Measurements from ENCODE around the gene ASTN1. TPM values are rescaled to one million over a fixed set of nuclear protein-coding genes. Genes with fewer than 3 reads are reported as not detected.

Gene ASTN1
- total RNA-seq, 6 experiments from 2014 or later: not detected

DNA sequence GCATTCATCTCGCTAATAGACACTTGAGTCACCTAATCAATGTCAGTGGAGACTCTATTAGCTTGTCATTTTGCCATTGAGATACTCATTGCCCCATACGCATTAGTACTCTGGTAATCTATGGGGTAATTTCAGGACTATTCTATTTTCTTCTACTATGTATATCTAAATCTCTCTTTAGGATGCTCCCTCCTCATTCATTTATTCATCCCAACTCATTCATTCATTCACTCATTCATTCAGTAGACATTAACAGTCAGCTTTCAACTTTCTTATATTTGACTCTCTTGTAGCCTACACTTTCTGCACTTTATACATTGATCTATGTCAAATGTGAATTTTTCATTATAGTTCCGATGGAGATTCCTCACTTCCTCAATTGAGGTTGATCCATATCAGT, 170.9 kb downstream of the ASTN1 start:
- Mint-ChIP-seq H3K4me1 (ENCODE audit: low read depth) (no peaks in the 10 kb centered on the region), H3K27me3 (ENCODE audit: insufficient read depth) (no peaks in the 10 kb centered on the region; the same call in 1 of the 2 replicates), H3K4me3 (no peak overlapping the region), H3K36me3 (ENCODE audit: low read depth) (no peaks in the 10 kb centered on the region), H3K9me3 (peaks cover 31% of the 10 kb centered on the region), H3K27ac (no peak overlapping the region)
- no peak for DNase-seq
- TF ChIP-seq, protein P1, sequence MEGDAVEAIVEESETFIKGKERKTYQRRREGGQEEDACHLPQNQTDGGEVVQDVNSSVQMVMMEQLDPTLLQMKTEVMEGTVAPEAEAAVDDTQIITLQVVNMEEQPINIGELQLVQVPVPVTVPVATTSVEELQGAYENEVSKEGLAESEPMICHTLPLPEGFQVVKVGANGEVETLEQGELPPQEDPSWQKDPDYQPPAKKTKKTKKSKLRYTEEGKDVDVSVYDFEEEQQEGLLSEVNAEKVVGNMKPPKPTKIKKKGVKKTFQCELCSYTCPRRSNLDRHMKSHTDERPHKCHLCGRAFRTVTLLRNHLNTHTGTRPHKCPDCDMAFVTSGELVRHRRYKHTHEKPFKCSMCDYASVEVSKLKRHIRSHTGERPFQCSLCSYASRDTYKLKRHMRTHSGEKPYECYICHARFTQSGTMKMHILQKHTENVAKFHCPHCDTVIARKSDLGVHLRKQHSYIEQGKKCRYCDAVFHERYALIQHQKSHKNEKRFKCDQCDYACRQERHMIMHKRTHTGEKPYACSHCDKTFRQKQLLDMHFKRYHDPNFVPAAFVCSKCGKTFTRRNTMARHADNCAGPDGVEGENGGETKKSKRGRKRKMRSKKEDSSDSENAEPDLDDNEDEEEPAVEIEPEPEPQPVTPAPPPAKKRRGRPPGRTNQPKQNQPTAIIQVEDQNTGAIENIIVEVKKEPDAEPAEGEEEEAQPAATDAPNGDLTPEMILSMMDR (IDR thresholded peaks at IDR 0.05): no peak

DNA sequence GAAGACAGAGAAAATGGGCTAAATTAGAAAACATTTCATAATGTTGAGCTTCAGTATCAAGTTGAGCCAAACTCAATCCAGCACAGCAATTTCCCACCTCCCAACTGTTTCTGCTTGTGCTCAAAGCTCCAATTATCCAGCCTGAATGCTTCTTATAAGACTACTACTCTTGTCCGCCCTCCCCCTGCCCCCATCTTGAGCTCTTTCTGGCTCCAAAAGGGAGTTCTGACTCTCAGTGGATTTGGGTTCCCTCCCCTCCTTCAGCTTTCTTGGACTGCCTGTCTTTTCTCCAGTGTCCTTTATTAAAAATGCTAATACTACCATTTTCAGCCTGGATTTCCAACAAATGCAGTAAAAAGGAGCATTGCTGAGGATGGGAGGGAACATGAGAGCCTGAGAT, 174.8 kb downstream of the ASTN1 start:
- H3K27me3 Mint-ChIP-seq (ENCODE audit: insufficient read depth): no peaks in the 10 kb centered on the region
- H3K9me3 Mint-ChIP-seq: peaks cover 36% of the 10 kb centered on the region

DNA sequence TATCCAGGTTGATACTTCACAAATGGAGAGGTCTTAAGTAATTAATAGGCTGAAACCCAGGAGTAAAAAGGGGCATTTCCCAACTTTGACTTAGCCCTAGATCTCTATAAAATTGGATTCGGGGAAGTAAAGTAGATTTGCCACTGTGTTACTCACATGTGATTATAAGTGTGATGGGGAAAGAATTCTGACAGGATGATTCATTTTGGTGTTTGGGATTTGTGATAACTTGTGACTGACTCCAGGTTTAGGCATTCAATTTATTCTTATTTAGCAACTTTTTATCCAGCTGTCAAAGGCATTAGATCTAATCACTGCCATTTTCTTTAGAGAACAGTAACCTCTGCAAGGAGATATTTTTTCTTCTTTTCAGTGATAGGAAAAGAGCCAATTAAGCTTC, 175.5 kb downstream of the ASTN1 start:
- H3K27ac Mint-ChIP-seq: no peak overlapping the region
- H3K4me3 Mint-ChIP-seq: no peak overlapping the region
- no peaks in the 10 kb centered on the region for H3K27me3 Mint-ChIP-seq (ENCODE audit: insufficient read depth)
- DNase-seq: no peak
- H3K4me1 Mint-ChIP-seq (ENCODE audit: low read depth): no peaks in the 10 kb centered on the region
- H3K9me3 Mint-ChIP-seq: peaks cover 38% of the 10 kb centered on the region
- no peaks in the 10 kb centered on the region for H3K36me3 Mint-ChIP-seq (ENCODE audit: low read depth)
- TF ChIP-seq, protein P1 (IDR thresholded peaks at IDR 0.05): no peak

More for the DNA sequence above, 174.8 kb downstream of the ASTN1 start:
- H3K4me1 Mint-ChIP-seq (ENCODE audit: low read depth): no peaks in the 10 kb centered on the region
- no peak overlapping the region for H3K27ac Mint-ChIP-seq
- DNase-seq: no peak
- H3K4me3 Mint-ChIP-seq: no peak overlapping the region
- TF ChIP-seq, protein P1 (IDR thresholded peaks at IDR 0.05): no peak
- no peaks in the 10 kb centered on the region for H3K36me3 Mint-ChIP-seq (ENCODE audit: low read depth)

DNA sequence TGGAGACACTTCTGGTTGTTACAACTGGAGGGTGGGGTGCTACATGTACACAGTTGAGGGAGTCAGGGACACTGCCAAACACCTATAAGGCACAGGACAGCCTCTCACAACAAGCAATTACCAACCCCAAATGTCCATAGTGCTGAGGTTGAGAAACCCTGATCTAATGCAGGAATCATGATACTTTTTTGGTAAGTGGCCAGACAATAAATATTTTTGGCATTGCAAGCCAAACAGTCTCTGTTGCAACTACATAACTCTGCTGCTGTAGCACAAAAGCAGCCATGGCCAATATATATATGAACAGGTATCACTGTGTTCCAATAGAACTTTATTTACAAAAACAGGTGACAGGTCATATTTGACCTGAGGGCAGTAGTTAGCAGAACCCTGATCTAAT, 177.5 kb downstream of the ASTN1 start:
- Mint-ChIP-seq H3K4me3 (no peak overlapping the region), H3K36me3 (ENCODE audit: low read depth) (no peaks in the 10 kb centered on the region), H3K27me3 (ENCODE audit: insufficient read depth) (no peaks in the 10 kb centered on the region), H3K9me3 (peaks cover 38% of the 10 kb centered on the region), H3K4me1 (ENCODE audit: low read depth) (no peaks in the 10 kb centered on the region), H3K27ac (no peak overlapping the region)
- no peak for DNase-seq
- TF ChIP-seq, protein P1 (IDR thresholded peaks at IDR 0.05): no peak

DNA sequence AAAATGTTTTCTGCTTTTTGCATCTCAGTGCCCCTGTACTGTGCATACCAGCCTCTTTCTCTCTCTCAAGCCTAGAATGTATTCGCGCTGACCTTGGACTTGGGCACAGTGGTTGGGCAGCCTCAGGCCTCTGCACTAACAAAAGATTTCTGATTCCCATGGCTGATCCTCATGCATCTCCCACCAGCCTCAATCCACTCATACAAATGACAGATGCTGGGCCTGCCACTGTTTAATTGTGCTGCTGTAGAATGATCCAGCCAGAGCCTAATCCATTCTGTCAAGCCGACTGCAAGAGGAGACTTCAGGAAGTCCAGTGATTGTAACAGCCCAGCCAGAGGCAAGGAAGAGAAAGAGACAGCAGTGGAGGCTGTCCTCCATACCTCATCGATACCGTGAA, 180.8 kb downstream of the ASTN1 start:
- no peaks in the 10 kb centered on the region for H3K27me3 Mint-ChIP-seq (ENCODE audit: insufficient read depth)
- no peaks in the 10 kb centered on the region for H3K36me3 Mint-ChIP-seq (ENCODE audit: low read depth)
- H3K4me1 Mint-ChIP-seq (ENCODE audit: low read depth): no peaks in the 10 kb centered on the region
- H3K27ac Mint-ChIP-seq: no peak overlapping the region
- peaks cover 25% of the 10 kb centered on the region for H3K9me3 Mint-ChIP-seq
- TF ChIP-seq, protein P1 (IDR thresholded peaks at IDR 0.05): no peak
- DNase-seq: no peak
- no peak overlapping the region for H3K4me3 Mint-ChIP-seq

DNA sequence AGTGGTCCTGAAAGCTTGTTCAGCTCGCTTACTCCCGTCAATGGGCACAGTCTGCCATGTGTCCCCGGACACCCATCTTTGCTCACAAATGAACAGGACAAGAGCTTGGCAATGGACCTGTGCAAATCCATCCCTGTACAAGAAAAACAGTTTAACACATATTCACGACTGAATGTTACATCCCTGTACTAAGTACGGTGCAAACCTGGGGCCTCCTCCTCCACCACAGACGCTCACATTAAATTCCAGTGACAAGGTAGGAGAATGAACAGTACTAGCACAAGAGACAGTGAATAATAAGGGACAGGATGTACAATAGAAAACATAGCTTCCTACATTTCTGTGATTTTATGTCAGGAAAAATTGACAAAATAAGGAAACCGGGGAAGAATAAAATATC, 187.7 kb downstream of the ASTN1 start:
- Mint-ChIP-seq H3K4me1 (ENCODE audit: low read depth) (no peaks in the 10 kb centered on the region), H3K36me3 (ENCODE audit: low read depth) (no peaks in the 10 kb centered on the region), H3K27me3 (ENCODE audit: insufficient read depth) (no peaks in the 10 kb centered on the region), H3K27ac (no peak overlapping the region), H3K4me3 (no peak overlapping the region), H3K9me3 (peaks cover 20% of the 10 kb centered on the region)
- no peak for DNase-seq
- TF ChIP-seq, protein P1 (IDR thresholded peaks at IDR 0.05): no peak

Data from HFFc6 (cell line).